ENCODE measurements around the gene DNASE1L3.

- TF ChIP-seq EZH2 (IDR thresholded peaks at IDR 0.05; ENCODE audit: insufficient read depth, poor library complexity, severe bottlenecking) (no peak), EZH2phosphoT487 (IDR thresholded peaks at IDR 0.05; ENCODE audit: insufficient read depth, low read depth) (no peak)
These were observed at the start of gene DNASE1L3 for GRCh38 chr3:58210761-58211460.
